NCI-H128 (cell line): Measurements from ENCODE around the gene CCDC9B.

Source experiments
- DNase-seq: peaks from one replicate; lab custom pipeline; 2025; ENCODE audit not compliant: unreplicated experiment; lab: John Stamatoyannopoulos, UW

CCDC9B gene

DNA sequence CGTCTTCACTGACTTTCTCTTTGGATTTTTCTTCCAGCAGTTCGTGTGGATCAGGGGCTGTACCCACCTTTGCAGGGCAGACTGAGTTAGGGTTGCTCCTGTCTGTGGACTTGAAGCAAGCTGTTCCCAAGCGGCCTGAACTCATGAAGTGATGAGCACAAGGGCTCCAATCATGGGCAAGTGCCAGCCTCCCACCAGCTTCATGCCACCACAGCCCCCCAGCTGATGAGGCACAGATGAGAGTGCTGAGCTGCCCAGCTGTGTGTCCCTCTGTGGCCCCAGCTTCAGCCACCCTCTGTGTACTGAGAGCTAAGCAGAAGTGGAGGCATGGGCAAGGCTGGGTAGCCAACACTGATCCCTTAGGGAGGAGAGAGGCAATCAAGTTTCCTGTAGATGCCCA, 29.7 kb downstream of the CCDC9B start:
- no peak for DNase-seq

DNA sequence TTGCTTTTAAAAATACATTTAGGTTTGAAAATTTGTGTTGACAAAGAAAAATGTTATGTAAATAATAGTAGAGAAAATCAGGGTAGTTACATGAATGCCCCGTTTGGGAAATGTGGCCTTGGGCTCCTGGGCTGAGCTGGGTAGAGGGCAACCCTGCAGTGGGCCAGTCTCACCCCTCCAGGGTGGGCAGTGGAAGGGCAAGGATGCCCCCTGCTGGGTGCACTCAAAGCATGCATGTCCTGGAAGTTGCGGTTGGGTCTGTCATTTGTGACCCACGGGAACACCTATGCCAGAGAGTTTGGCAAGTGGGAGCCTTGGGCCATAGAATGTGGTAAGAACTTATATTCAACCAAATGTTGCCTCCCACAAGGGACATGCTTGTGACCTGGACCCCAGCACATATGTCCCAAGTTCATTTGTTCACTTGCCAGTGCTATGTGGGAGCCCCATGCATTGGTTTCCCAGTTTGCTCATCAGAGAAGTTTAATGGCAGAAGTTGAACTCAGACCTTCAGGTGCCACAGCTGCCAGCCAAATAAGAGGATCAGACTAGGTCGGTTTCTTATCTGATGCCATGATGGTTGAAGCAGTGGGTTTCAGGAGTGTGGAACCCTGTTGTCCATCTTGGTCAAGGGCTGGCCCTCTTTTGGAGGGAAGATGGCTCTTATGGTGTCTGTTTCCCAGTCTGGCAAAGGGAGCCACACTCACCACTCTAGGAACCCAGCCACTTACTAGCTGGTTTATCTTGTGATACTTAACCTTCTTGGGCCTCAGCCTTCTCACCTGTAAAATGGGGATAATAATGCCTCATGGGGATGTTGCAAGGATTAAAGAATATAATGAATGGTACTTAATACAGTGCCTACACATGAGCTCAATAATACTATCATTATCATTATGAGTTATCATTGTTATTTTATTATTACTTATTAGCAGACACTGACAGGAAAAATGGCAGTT, 30.5 kb downstream of the CCDC9B start:
- DNase-seq: no peak

DNA sequence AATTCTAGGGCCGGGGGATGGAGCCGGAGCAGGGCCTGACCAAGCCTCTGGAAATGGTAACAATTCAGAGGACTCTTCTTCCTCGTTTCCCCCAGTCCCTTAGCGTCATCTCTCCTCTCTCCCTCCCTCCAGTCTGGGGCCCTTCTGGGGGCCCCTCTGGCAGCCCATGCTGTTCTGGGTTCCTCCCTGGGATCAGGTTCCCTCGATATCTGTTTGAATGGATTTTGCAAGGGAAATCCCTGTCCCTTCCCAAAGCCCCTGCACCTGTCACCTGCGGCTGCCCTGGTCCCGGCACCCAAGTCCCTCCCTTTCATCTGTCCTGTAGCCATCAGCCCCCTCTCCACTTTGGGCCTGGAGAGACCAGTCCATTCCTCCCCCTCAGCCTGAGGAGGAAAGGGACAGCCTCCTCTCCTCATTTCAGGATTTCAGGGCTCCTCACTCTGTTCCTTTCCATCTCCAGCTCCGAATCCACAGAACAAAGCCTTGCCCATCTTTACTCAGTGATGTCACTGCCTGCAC, 31.3 kb downstream of the CCDC9B start:
- DNase-seq: no peak

DNA sequence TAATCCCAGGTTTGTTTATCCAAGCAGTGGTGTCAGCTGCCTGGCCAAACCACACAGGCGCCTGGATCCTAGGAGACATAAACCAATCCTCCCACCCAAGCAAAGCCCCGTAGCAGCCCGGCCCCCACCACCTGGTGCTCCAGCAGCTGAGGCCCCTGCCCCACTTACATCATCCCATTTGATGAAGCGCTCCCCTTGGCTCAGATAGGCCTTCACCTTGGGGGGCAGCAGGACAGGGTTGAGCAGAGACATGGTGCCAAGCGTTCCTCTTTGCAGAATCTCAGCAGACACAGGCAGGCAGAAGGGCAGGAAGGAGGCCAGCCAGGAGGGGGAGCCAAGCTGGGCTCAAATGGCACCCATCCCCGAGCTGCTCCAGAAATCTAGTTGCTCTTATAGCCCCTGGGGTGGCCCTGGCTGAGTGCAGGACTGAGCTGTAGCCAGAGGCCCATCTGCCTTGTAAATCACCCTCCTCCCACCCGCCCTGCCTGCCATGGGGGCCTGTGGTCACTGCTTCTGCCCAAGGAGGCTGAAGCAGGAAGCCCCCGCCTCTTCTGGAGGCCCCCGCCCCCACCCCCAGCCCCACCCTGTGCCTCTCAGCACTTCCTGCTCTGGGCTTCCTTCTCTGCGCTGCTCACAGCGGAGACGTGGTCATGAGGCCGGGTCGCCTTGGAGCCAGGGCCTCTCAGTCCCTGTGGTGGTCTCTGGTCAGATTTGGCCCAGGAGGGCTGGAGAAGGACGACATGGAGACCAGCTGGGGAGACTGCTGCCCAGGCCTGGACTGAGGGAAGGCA, 33.1 kb downstream of the CCDC9B start, which contains the start of gene PLCB2:
PLCB2 (minus strand) TSS at position 515 of the 791 bp plus-strand sequence; CDS start at position 252, 263 bp downstream.
- no peak for DNase-seq

DNA sequence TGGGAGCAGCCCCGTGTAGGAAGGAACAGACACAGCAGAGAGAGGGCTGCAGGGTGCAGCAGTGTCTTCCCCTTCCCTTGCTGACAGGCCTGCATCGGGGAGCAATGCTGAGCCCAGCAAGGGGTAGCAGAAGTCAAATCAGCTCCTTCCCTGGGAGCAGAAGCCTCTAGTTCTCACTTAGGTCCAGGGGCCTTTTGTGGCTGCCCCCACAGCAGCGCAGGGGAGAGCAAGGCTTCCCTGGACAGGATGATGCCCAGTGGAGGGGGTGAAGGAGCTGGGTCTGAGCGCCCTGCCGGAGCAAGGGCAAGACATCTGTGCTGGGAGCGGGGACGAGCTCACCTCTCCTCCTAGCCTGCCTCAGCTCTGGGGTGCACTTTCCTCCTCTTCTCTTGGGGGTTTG, 33.8 kb downstream of the CCDC9B start:
- DNase-seq: no peak

DNA sequence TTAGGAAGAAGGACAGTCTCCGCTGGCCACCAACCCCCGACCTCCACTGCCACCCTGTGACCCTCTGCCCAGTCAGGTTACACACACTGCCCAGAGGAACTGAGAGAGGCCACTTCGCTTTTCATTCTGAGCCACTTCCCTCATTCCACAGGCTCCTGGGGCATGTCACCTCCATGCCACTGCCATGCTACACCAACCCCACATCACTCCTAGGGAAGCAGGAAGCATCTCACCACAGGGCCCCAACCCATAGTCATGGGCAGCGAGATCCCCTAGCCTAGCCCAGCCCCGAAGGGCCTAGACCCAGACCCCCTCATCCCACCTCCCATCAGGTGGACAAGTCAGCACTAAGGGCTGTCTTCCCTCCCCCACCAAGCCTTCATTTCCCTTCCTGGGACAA, 34.4 kb downstream of the CCDC9B start:
- no peak for DNase-seq

DNA sequence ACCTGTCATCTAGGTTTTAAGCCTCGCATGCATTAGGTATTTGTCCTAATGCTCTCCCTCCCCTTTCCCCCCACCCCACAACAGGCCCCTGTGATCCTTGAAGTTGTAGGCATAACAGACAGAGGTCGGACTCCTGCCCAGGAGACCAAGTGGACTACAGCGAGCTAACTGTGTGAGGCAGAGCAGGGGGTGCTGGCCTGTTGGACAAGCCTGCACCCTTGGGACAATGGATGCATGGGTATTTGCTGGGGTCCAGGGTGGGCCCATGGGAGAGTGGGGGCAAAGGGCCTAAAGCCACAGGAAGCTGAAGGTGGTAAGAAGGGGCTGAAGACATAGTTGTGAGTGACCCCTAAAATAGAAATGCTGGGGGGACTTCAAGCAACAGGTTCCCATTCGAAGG, 35.5 kb downstream of the CCDC9B start:
- no peak for DNase-seq

DNA sequence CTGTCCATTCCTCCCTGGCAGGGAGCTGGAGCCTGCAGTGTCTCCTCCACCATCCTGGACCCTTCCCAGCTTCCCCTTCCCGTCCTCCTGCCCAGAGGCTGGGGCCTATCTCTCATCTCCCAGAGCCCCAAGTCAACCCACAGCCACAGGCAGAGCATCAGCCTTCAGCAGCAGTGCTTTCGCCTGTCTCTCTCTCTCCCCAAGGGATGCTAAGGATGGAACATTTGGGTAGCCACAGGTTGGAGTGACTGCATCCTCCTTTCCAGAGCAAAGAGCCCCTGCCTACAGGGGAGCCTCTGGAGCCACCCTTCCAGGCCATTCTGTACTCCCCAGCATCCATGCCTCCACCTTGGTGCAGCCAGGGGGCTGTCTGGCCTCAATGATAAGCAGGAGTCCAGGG, 37.2 kb downstream of the CCDC9B start:
- DNase-seq: no peak

DNA sequence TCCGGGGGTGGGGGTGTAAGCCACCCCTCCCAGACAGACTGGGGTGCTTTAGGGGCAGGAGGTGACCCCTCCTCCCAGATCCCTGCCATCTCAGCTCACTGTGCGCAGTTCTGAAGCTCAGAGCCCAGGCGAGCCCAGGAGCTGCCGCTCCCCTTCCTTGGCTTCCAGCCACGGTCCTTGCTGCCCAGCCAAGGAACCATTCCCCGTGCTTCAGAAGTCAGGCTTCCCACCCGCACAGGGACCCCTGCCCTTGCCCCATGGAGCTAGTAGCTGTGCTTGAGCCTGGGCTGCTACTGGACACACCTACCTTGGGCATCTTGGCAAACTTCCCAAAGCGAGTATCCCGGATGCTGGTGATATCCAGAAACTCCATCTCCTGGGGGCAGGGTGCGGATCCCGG, 37.8 kb downstream of the CCDC9B start:
- no peak for DNase-seq

DNA sequence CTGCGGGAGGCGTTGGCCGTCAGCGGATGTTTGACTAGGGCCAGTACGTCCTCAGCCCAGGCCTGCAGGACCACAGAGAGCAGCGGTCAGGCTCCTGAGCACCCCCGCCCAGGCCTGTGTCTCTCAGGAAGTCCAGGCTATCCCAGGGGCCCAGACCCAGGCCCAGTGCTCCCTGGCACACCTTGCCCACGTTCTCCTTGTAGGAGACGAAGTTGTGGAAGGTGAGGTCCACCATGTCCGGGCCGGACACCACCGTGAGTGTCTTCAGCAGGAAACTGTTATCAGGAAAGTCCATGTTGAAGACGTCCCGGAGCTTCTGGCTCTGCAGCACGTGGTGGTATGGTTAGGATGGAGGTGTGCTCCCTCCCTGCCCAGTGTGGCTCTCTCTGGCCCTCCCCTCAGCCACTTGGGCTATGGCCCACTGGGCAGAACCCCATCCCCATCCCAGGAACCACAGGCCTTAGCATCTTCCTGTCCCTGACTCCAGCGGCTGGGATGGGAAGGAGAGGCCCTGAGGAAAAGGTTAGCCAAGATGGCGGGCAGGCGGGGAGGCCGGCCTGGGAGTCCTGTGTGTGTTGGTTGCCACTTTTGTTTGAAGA, 38.4 kb downstream of the CCDC9B start:
- DNase-seq: no peak

DNA sequence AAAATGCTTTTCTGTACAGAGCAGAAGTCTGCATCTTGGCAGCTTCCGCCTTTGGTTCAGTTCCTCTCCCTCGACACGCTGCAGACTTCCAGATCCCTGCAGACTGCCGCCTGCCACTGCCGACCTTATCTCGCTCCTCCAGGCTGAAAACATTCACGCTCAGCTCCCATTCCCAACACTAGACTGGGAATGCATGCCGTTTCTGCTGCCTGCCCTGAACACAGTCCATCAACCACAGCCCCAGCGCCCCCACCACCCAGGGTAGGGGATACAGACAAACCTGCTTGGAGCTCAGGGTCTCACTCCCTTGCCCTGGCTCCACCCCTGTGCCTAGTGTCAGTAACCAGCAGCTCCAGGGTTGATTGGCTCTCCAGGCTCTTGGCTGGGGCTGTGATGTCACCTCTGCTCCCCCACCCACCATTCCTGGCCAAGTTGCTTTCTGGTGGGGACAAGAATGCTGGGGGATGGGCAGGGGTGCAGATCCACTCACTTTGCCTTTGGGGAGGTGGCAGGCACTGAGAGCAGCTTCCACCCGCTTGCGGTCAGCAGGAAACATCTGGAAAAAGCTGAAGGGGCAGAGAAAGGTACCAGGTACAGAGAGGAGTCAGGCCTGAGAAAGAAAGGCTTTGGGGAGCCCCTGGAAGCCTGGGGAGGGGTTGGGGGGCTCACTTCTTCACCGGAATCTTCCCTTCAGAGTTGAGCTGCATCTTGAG, 39.1 kb downstream of the CCDC9B start:
- no peak for DNase-seq

DNA sequence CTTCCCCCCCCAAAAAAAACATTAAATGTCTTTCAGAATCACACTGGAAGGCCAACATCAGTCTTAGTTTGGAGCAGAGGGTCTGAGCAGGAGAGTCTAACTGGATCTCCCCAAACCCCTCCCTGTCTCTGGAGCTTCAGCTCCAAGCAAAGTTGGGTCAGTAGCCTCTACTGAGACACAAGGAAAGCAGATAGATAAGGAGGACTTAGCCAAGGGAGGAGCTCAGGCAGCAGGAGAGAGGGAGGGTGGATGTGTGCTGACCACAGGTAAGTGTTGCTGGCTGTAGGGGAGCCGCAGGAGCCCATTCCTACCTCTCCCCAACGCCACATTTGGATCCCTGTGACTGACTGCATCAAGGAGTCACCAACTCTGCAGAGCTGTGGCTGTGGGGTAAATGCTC, 40.0 kb downstream of the CCDC9B start:
- no peak for DNase-seq

DNA sequence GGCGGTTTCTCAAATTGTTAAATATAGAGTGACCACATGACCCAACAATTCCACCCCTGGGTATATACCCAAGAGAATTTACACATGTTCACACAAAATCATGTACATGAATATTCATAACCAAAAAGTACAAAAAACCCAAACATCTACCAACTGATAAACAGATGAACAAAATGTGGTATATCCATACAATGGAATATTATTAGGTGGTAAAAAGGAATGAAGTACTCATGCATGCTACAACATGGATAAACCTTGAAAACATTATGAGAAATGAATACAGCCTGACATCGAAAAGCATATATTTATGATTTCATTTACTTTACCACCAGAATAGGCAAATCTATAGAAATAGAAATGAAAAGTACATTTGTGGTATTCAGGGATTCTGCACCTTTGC, 40.4 kb downstream of the CCDC9B start:
- DNase-seq: no peak

DNA sequence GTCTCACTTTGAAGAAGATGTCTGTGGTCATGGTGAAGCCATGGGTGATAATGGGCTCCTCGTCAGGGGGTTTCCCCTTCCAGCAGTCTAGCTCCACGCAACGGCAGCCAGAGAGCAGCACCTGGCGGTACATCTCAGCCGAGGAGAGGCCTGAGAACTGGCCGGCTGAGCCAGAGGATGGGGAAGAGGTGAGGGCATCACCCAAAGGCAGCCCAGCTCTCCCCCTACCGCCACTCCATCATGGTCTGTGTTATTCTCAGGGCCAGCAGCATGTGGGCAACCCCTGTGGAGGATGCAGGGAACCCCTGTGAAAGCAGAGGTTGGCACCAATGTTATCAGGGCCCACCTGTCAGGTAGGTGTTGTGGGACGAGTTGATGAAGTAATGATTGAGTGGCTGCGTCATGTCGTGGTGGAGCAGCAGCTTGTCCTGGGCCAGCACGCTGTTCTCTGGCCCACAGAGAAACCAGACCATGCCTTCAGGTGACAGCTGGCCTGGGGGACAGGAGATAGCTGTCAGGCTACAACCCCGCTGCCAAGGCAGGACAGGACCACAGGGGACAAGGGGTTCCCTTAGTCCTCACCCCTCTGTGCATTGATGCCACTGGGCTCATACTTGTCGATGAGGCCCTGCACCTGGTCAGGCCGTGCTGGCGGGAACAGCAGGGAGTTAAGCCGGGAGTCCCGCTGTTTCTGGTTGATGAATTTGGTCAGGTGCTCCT, 42.4 kb downstream of the CCDC9B start:
- DNase-seq: no peak

DNA sequence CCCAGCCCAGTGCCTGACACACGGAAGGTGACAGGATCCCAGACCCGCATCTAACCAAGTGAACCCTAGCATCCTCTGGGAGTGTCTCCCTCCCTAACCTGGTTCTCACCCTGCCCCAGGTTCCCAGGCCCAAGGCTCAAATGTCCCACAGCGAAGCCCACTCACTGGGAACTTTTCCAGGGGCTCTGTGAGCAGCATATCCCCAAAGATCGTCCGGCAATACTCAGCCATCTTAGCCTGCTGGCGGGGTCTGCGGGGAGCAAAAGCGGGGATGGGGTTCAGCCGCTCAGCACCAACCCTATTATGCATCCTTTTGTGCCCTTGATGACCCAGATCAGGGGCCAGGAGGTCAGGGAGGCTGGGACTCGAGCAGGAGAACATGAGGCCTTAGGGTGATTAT, 43.4 kb downstream of the CCDC9B start:
- no peak for DNase-seq

DNA sequence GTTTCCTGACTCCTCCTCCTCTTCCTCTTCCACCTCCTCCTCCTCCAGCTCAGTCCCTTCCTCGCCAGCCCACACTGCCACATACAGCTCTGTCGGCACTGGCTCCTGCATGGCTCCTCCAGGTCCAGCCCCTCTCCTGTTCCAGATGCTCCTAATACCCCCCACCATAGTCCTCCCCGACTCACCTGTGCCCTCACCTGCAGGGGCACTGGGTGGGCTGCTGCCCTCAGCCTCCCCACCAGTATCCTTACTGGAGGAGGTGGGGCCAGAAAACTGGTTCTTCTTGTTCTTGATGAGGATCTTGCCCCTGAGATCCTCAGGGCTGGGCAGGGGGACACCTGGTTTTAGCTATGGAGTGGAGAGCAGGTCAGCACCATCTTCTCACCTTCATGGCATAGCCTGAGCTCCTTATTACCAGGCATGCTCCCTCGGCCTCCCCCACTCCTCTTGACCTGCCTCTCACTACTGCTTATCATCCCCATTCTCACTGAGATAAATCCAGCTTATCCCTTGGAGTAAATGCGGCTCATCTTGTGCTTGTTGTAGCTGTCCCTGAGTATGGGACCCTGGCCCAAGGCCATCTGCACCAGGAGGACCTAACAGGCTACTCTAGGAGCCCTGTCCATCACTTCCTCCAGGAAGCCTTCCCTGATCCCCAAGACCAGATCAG, 44.0 kb downstream of the CCDC9B start:
- no peak for DNase-seq

DNA sequence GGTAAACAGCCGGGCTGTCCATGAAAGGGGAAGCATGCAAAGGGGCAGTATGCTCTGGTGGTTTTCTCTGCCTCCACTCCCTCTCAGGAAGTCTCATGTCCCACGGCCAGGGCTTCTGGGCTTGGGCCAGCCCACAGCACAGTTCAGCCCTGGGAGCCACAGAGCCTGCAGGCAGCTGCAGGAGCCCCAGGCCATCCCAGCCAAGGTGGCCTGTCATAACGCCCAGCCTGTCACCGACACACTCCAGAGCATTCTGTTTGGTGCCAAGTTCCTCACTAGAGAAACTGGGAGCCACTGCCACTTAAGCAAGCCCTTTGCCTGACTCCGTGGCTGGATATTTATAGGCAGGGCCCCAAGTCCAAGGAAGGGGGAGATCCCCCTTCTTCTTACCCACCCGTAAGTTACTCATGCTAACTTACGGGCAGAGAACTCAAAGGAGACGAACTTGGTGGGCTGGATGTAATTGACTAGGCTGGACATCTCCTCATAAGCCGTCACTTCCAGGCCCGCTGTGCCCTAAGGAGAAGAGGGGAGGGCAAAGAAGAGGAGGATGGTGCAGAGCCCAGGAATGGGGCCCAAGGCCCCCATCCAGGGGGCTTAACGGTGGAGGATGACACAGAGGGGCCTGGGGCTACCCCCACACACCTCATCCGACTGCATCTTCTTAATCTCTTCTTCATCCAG, 44.7 kb downstream of the CCDC9B start:
- no peak for DNase-seq

DNA sequence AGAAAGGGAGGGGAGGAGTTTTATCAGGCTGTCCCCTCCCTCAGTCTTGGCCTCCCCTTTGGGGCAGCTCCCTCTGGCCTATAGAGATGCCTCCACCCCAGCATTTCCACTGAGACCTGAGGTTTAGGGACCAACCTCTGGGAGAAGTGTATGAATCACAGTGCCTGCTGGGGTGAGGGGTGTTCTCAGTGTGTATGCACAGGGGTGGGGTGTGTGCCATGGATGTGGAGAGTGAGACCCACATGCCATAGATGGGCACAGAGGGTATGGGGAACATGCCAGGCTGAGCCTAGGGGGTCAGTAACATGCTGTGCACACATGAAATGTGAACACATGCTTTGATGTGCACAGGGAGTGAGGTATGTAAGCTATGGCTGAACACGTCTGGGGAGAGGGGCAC, 45.4 kb downstream of the CCDC9B start:
- DNase-seq: no peak
